Astrocyte (in vitro differentiated cells and primary cell): ENCODE measurements around the gene KIRREL3. TPM values are rescaled to one million over a fixed set of nuclear protein-coding genes. Genes with fewer than 3 reads are reported as not detected.

Source experiments
- DNase-seq: peaks from one replicate; pipeline ENCODE4 v3.0.0-alpha.2; 2010; ENCODE audit warnings: low read depth
- FAIRE-seq: peaks from 2 replicates; lab custom pipeline; 2011; peaks lifted over from hg19 to GRCh38; lab: Jason Lieb, UNC
- H2AFZ ChIP-seq: 2 replicates; pipeline ENCODE4 v1.6.0; 2012; ENCODE audit warnings: low read depth, low read length, inconsistent platforms
- H3K27ac ChIP-seq: 2 replicates; pipeline ENCODE4 v1.5.1; 2011; ENCODE audit warnings: low read depth, low read length, inconsistent platforms
- H3K27me3 ChIP-seq: 2 replicates; pipeline ENCODE4 v1.6.0; 2011; ENCODE audit warnings: low read length, inconsistent platforms; ENCODE audit not compliant: insufficient read depth
- H3K36me3 ChIP-seq: 2 replicates; pipeline ENCODE4 v1.5.1; 2011; ENCODE audit warnings: low read length, inconsistent platforms; ENCODE audit not compliant: insufficient read depth
- H3K4me1 ChIP-seq: 2 replicates; pipeline ENCODE4 v1.5.1; 2011; ENCODE audit warnings: low read length, inconsistent platforms; ENCODE audit not compliant: insufficient read depth
- H3K4me2 ChIP-seq: 2 replicates; pipeline ENCODE4 v1.6.0; 2012; ENCODE audit warnings: low read length, inconsistent platforms
- H3K4me3 ChIP-seq: 2 replicates; pipeline ENCODE4 v1.5.1; 2011; ENCODE audit warnings: low read depth, mild to moderate bottlenecking, low read length, inconsistent platforms; ENCODE audit not compliant: insufficient read depth
- H3K79me2 ChIP-seq: 2 replicates; pipeline ENCODE4 v1.6.0; 2012; ENCODE audit warnings: mild to moderate bottlenecking, low read length, inconsistent platforms; ENCODE audit not compliant: insufficient read depth
- H3K9ac ChIP-seq: 2 replicates; pipeline ENCODE4 v1.6.0; 2012; ENCODE audit warnings: mild to moderate bottlenecking, low read length, inconsistent platforms
- H3K9me3 ChIP-seq: 2 replicates; pipeline ENCODE4 v1.5.1; 2012; ENCODE audit warnings: low read depth, mild to moderate bottlenecking, low read length, inconsistent platforms; ENCODE audit not compliant: insufficient read depth
- H4K20me1 ChIP-seq: 2 replicates; pipeline ENCODE4 v1.6.0; 2012; ENCODE audit warnings: low read length, inconsistent platforms; ENCODE audit not compliant: insufficient read depth
- H3K27ac Mint-ChIP-seq: one replicate; pipeline ENCODE4 v1.8.0; 2021; ENCODE audit warnings: mild to moderate bottlenecking, mixed read lengths; ENCODE audit not compliant: unreplicated experiment
- H3K27me3 Mint-ChIP-seq: one replicate; pipeline ENCODE4 v1.8.0; 2021; ENCODE audit warnings: low read depth, mixed read lengths; ENCODE audit not compliant: unreplicated experiment
- H3K36me3 Mint-ChIP-seq: one replicate; pipeline ENCODE4 v1.8.0; 2021; ENCODE audit warnings: low read depth, mixed read lengths; ENCODE audit not compliant: unreplicated experiment
- H3K4me1 Mint-ChIP-seq: one replicate; pipeline ENCODE4 v1.8.0; 2021; ENCODE audit warnings: low read depth, mixed read lengths; ENCODE audit not compliant: unreplicated experiment
- H3K4me3 Mint-ChIP-seq: one replicate; pipeline ENCODE4 v1.8.0; 2021; ENCODE audit warnings: mild to moderate bottlenecking, moderate library complexity, mixed read lengths; ENCODE audit not compliant: unreplicated experiment
- H3K9me3 Mint-ChIP-seq: one replicate; pipeline ENCODE4 v1.8.0; 2021; ENCODE audit warnings: mild to moderate bottlenecking, mixed read lengths; ENCODE audit not compliant: unreplicated experiment
- CTCF ChIP-seq: IDR thresholded peaks from 2 replicates; pipeline ENCODE4 v1.5.1; 2011; ENCODE audit warnings: low read depth, mild to moderate bottlenecking, inconsistent platforms, low read length, moderate library complexity; ENCODE audit not compliant: insufficient read depth
- EZH2 ChIP-seq: IDR thresholded peaks from 2 replicates; pipeline ENCODE4 v1.6.1; 2012; ENCODE audit warnings: mild to moderate bottlenecking, low read length, inconsistent platforms; ENCODE audit not compliant: insufficient read depth
- total RNA-seq: library from RNA; stranded (reverse); gene quantifications from 2 replicates; pipeline ENCODE4 v1.2.1, GENCODE V29; 2021

The KIRREL3 gene
- total RNA-seq, 1 donor from 2014 or later, result 0.91 TPM

GRCh38 chr11:126507646-126508045 lies 492.9 kb downstream of the KIRREL3 start:
- peaks cover 59% of the 10 kb centered on the region for H3K27me3 Mint-ChIP-seq
- no peaks in the 10 kb centered on the region for H3K4me1 ChIP-seq
- H3K27ac ChIP-seq, result no peak overlapping the region
- no peak overlapping the region for H3K4me3 ChIP-seq
- H3K36me3 Mint-ChIP-seq, result peaks cover 4% of the 10 kb centered on the region
- no peak for DNase-seq
- TF ChIP-seq EZH2 (no peak), CTCF (no peak)
- no peak overlapping the region for H3K4me2 ChIP-seq
- H2AFZ ChIP-seq, result no peak overlapping the region
- no peaks in the 10 kb centered on the region for H3K4me1 Mint-ChIP-seq
- FAIRE-seq, result no peak
- no peaks in the 10 kb centered on the region for H3K36me3 ChIP-seq
- no peaks in the 10 kb centered on the region for H4K20me1 ChIP-seq
- H3K4me3 Mint-ChIP-seq, result no peak overlapping the region
- peaks cover 2% of the 10 kb centered on the region for H3K27me3 ChIP-seq
- H3K9me3 ChIP-seq, result no peaks in the 10 kb centered on the region
- H3K27ac Mint-ChIP-seq, result no peak overlapping the region
- peaks cover 12% of the 10 kb centered on the region for H3K9me3 Mint-ChIP-seq
- H3K9ac ChIP-seq, result no peak overlapping the region
- no peaks in the 10 kb centered on the region for H3K79me2 ChIP-seq

- Histone ChIP-seq H3K4me3 (no peak overlapping the region), H3K27ac (no peak overlapping the region), H3K79me2 (no peaks in the 10 kb centered on the region), H4K20me1 (no peaks in the 10 kb centered on the region), H2AFZ (no peak overlapping the region), H3K36me3 (no peaks in the 10 kb centered on the region), H3K9ac (no peak overlapping the region), H3K4me2 (no peak overlapping the region), H3K9me3 (no peaks in the 10 kb centered on the region), H3K4me1 (no peaks in the 10 kb centered on the region), H3K27me3 (peaks cover 2% of the 10 kb centered on the region)
- H3K27me3 Mint-ChIP-seq, result peaks cover 56% of the 10 kb centered on the region
- H3K4me1 Mint-ChIP-seq, result no peaks in the 10 kb centered on the region
- no peak for FAIRE-seq
- H3K27ac Mint-ChIP-seq, result no peak overlapping the region
- TF ChIP-seq CTCF (no peak), EZH2 (no peak)
- peaks cover 4% of the 10 kb centered on the region for H3K36me3 Mint-ChIP-seq
- no peak overlapping the region for H3K4me3 Mint-ChIP-seq
- H3K9me3 Mint-ChIP-seq, result peaks cover 12% of the 10 kb centered on the region
- DNase-seq, result no peak
Observed at GRCh38 chr11:126506789-126507188, 493.8 kb downstream of the KIRREL3 start.

GRCh38 chr11:126502982-126503381 lies 497.6 kb downstream of the KIRREL3 start:
- H3K9ac ChIP-seq, result no peak overlapping the region

More at GRCh38 chr11:126502982-126503381, 497.6 kb downstream of the KIRREL3 start:
- H4K20me1 ChIP-seq, result no peaks in the 10 kb centered on the region
- Mint-ChIP-seq H3K4me3 (no peak overlapping the region), H3K36me3 (peaks cover 1% of the 10 kb centered on the region), H3K27me3 (peaks cover 47% of the 10 kb centered on the region), H3K4me1 (no peaks in the 10 kb centered on the region), H3K27ac (no peak overlapping the region), H3K9me3 (peaks cover 9% of the 10 kb centered on the region)
- no peak overlapping the region for H3K4me2 ChIP-seq
- DNase-seq, result no peak
- H3K36me3 ChIP-seq, result no peaks in the 10 kb centered on the region
- no peak overlapping the region for H3K27ac ChIP-seq
- H3K27me3 ChIP-seq, result peaks cover 7% of the 10 kb centered on the region
- no peaks in the 10 kb centered on the region for H3K4me1 ChIP-seq
- H2AFZ ChIP-seq, result no peak overlapping the region
- no peak for FAIRE-seq
- H3K79me2 ChIP-seq, result no peaks in the 10 kb centered on the region
- H3K4me3 ChIP-seq, result no peak overlapping the region
- no peaks in the 10 kb centered on the region for H3K9me3 ChIP-seq
- TF ChIP-seq EZH2, result no peak
- no peak for TF ChIP-seq CTCF
